ENCODE measurements around the gene TXNL1. TPM values are rescaled to one million over a fixed set of nuclear protein-coding genes. Genes with fewer than 3 reads are reported as not detected.
A peak's percentile ranks its signal among the peaks of the same experiment; 100 is the strongest.

Gene TXNL1
- total and polyA plus RNA-seq, 2 of the 13 experiments (the other 11 are each of a cell fraction or from before 2014, with no cell fraction given) = 41.9 to 73.1 TPM

DNA sequence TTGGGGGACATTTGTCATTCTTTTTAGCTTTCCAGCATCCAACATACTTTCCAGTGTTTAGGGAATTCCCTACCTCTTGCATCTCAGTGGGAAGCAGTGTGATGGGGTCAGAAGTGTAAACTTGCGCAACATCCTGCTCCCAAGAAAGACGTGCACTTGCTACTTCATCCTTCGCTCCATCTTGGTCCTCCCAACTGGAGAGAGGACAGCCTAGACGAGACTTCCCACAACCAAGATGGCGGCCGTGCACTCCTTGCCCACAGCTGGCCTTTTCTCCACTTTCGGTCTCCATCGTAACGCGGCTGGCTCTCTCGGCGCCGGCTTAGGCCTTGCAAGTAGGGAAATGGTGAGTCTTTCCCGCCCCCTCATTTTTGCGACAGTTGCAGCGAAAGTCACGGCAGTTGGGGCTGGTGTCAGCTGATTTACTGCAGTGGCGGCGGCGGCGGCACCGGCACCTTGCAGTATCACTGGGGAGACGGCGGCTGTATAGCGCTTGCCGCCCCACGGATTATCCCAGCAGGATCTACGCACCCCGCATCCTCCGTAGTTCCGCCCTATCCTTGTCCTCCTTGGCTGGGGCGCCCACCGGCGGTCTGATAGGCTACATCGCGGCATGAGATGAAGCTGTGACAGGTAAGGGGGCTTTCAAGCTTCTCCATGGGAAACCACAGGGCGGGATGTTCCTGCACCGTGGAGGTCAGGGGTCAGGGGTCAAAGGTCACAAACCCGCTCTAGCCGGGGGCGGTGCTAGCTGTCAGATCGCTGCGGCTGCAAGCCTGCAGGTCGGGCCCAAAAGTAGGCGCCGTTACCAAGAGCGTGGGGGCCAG is 12.8 kb upstream of the TXNL1 start, which contains the start of gene WDR7 (continued):
- TF ChIP-seq ZBTB8A (CRISPR knock-in tag; IDR thresholded peaks at IDR 0.05; ENCODE audit: borderline replicate concordance, low read depth) (no peak), PHF8 (CRISPR knock-in tag; IDR thresholded peaks at IDR 0.05) (peak; percentile 82), CENPX (CRISPR knock-in tag; IDR thresholded peaks at IDR 0.05) (no peak), PCBP2 (optimal IDR thresholded peaks at IDR 0.05; ENCODE audit: low read depth, low read length, poor library complexity, severe bottlenecking) (no peak), EZH2 (conservative IDR thresholded peaks at IDR 0.05; ENCODE audit: low read depth, low read length) (no peak), SETDB1 (CRISPR knock-in tag; IDR thresholded peaks at IDR 0.05; ENCODE audit: borderline replicate concordance) (no peak), HOXA9 (CRISPR knock-in tag; IDR thresholded peaks at IDR 0.05; ENCODE audit: borderline replicate concordance) (peak; percentile 70), ZNF484 (CRISPR knock-in tag; IDR thresholded peaks at IDR 0.05; ENCODE audit: borderline replicate concordance, low read depth) (no peak), SNAPC4 (CRISPR knock-in tag; IDR thresholded peaks at IDR 0.05) (no peak), ZNF468 (CRISPR knock-in tag; IDR thresholded peaks at IDR 0.05) (no peak), ISL2 (CRISPR knock-in tag; IDR thresholded peaks at IDR 0.05) (no peak), ZNF564 (CRISPR knock-in tag; IDR thresholded peaks at IDR 0.05) (0 out of 2 replicates have a peak, but pooled peaks have one; percentile 25), MTA1 (CRISPR knock-in tag; IDR thresholded peaks at IDR 0.05; ENCODE audit: borderline replicate concordance) (peak; percentile 52), CHD2 (IDR thresholded peaks at IDR 0.05; ENCODE audit: low read depth, low read length) (no peak), ZKSCAN8 (CRISPR knock-in tag; IDR thresholded peaks at IDR 0.05; ENCODE audit: borderline replicate concordance) (0 out of 2 replicates have a peak, but pooled peaks have one; percentile 14), TFDP1 (CRISPR knock-in tag; IDR thresholded peaks at IDR 0.05; ENCODE audit: borderline replicate concordance) (peak; percentile 83)
- TF ChIP-seq, protein P1, sequence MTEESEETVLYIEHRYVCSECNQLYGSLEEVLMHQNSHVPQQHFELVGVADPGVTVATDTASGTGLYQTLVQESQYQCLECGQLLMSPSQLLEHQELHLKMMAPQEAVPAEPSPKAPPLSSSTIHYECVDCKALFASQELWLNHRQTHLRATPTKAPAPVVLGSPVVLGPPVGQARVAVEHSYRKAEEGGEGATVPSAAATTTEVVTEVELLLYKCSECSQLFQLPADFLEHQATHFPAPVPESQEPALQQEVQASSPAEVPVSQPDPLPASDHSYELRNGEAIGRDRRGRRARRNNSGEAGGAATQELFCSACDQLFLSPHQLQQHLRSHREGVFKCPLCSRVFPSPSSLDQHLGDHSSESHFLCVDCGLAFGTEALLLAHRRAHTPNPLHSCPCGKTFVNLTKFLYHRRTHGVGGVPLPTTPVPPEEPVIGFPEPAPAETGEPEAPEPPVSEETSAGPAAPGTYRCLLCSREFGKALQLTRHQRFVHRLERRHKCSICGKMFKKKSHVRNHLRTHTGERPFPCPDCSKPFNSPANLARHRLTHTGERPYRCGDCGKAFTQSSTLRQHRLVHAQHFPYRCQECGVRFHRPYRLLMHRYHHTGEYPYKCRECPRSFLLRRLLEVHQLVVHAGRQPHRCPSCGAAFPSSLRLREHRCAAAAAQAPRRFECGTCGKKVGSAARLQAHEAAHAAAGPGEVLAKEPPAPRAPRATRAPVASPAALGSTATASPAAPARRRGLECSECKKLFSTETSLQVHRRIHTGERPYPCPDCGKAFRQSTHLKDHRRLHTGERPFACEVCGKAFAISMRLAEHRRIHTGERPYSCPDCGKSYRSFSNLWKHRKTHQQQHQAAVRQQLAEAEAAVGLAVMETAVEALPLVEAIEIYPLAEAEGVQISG (CRISPR knock-in tag; IDR thresholded peaks at IDR 0.05) = peak; percentile 99

Data from HepG2 (cell line).